Urinary bladder (tissue), 4 donors: Measurements from ENCODE around the gene GSTA5. TPM values are rescaled to one million over a fixed set of nuclear protein-coding genes. Genes with fewer than 3 reads are reported as not detected.
A peak's percentile ranks its signal among the peaks of the same experiment; 100 is the strongest.
"Not testable (repeated sequence)": the region's sequence is repeated elsewhere in the genome, so short reads cannot be mapped to it uniquely, and the experiment has no call there.

Experiments used
- DNase-seq: peaks from one replicate; pipeline ENCODE4 v3.0.0-alpha.2; 2015; ENCODE audit errors: extremely low spot score
- H3K27ac ChIP-seq: one replicate; pipeline ENCODE4 v1.5.1; 2013; ENCODE audit warnings: low read depth, mild to moderate bottlenecking, moderate library complexity
- H3K36me3 ChIP-seq: one replicate; pipeline ENCODE4 v1.6.1; 2013; ENCODE audit warnings: mild to moderate bottlenecking, moderate library complexity; ENCODE audit not compliant: insufficient read depth
- H3K4me1 ChIP-seq: one replicate; pipeline ENCODE4 v1.6.1; 2013; ENCODE audit warnings: mild to moderate bottlenecking, moderate library complexity; ENCODE audit not compliant: insufficient read depth
- H3K4me3 ChIP-seq: one replicate; pipeline ENCODE4 v1.5.1; 2013; ENCODE audit warnings: low read depth, low read length
- WGBS: extraction: QIAGEN DNeasy Blood & Tissue Kit; methylation state at CpG from one replicate; pipeline ENCODE4 v1.1.7; 2013; 5-methylcytosine and 5-hydroxymethylcytosine counted together
- polyA plus RNA-seq: library from polyadenylated mRNA; stranded (reverse); fragments of 200-250 nt; gene quantifications from one replicate; pipeline ENCODE4 v1.2.3, GENCODE V29; 2013
- total RNA-seq: library from RNA; depleted of rRNA; stranded (reverse); fragments of >200 nt; gene quantifications from one replicate; pipeline ENCODE4 v1.2.3, GENCODE V29; 2014
- donor health status: healthy with polysubstance abuse.
- donor health status: healthy.

GSTA5 gene
- not detected for total RNA-seq
- not detected for polyA plus RNA-seq

DNA sequence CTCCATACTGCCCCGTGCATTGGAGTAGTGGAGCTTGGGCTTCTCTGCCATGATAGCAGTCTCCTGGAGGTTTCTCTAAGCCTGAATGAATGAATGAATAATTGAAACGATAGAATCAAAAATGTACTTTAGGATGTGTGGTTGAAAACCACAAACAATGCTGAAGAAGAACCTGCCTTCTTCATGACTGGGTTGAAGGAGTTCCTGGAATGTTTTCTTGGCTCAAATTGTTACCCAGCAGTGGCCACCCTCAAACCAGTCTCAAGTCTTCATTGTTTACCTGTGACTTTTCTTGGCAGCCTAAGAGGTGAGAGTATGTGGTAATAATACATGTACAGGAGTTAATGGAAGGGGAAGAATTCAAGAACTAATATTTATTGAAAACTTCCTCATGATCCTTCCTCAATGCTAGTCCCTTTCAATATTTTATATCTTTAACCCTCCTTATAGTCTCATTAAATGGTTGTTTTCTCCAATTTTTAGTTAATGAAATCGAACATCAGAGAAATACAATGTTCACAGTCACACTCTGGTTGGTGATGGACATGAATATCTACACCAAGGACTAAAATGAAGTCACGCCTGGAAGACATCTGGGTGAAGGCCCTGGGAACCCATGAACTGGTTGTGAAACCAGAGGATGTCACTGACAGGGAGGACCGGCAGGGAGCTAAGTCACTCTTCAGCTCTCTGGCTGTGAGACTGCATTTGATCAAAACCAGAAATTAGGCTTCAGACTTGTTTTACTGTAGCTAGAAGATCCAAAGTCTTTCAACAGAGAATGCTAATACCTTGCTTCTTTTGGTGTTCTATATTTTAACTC is at the start of gene GSTA5:
Gene GSTA5 (minus strand): TSS at position 51 of the 823 bp plus-strand sequence.
- H3K4me3 ChIP-seq: no peak within 1 kb of the TSS
- WGBS: 81% methylated on average over 5 of the region's 5 CpGs
- H3K36me3 ChIP-seq: no peaks in the 10 kb centered on the region
- H3K4me1 ChIP-seq: no peaks in the 10 kb centered on the region
- no peak within 1 kb of the TSS for H3K27ac ChIP-seq
- no peak for DNase-seq

GRCh38 chr6:52890018-52890417 is 49.4 kb upstream of the GSTA5 start:
- no peak for DNase-seq
- no peak overlapping the region for H3K27ac ChIP-seq
- no peak overlapping the region for H3K4me3 ChIP-seq
- H3K36me3 ChIP-seq: no peaks in the 10 kb centered on the region
- no peaks in the 10 kb centered on the region for H3K4me1 ChIP-seq
- WGBS: 85% methylated on average over 3 of the region's 3 CpGs

GRCh38 chr6:52887910-52888524 is 47.4 kb upstream of the GSTA5 start:
- H3K4me1 ChIP-seq: no peaks in the 10 kb centered on the region
- H3K36me3 ChIP-seq: no peaks in the 10 kb centered on the region
- 88% methylated on average over 3 of the region's 3 CpGs for WGBS
- no peak for DNase-seq
- no peak overlapping the region for H3K27ac ChIP-seq
- no peak overlapping the region for H3K4me3 ChIP-seq

- peak; percentile 29 for DNase-seq
- no peaks in the 10 kb centered on the region for H3K36me3 ChIP-seq
- 12% methylated on average over 18 of the region's 18 CpGs for WGBS
These were observed 41.6 kb upstream of the GSTA5 start for GRCh38 chr6:52881996-52882841.

DNA sequence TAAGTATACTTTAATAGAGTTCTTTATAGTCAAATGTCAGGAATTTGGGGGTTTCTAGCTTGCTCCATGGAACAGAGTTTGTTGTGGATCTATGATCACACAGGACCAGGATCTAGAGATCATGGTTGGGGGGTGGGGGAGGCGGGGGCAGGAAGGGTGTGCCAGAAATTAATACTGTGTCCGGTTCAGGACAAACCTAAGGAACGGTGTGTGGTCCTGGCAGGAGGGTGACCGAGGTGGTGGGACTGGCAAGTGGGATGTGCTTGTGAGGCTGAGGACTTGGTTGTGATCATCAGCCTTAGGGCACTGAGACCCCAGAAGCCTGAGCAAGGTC is 41.0 kb upstream of the GSTA5 start:
- Histone ChIP-seq H3K4me3 (no peak overlapping the region), H3K36me3 (no peaks in the 10 kb centered on the region), H3K4me1 (no peaks in the 10 kb centered on the region), H3K27ac (no peak overlapping the region)
- WGBS: 49% methylated on average over 4 of the region's 4 CpGs
- DNase-seq: no peak

More at GRCh38 chr6:52881996-52882841, 41.6 kb upstream of the GSTA5 start:
- Histone ChIP-seq H3K27ac (no peak overlapping the region), H3K4me1 (no peaks in the 10 kb centered on the region), H3K4me3 (peak overlapping the region; percentile 36)

DNA sequence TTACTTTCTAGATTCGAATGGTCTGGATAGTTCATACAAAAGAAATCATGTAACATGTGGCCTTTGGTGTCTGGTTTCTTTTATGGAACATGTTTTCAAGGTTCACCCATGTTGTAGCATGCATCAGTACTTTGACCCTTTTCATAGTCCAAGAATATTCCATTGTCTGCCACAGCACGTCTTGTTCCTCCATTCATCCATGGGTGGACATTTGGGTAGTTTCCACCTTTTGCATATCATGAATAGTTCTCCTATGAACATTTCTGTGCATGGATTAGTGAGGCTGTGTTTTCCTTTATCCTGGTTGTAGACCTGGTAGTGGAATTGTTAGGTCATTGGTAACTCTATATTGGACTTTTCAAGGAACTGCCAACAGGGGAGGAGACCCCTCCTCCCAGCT is 37.2 kb upstream of the GSTA5 start:
- Histone ChIP-seq H3K36me3 (no peaks in the 10 kb centered on the region), H3K27ac (no peak overlapping the region), H3K4me3 (no peak overlapping the region), H3K4me1 (no peaks in the 10 kb centered on the region)
- no peak for DNase-seq
- WGBS: 77% methylated on average over 2 of the region's 2 CpGs

DNA sequence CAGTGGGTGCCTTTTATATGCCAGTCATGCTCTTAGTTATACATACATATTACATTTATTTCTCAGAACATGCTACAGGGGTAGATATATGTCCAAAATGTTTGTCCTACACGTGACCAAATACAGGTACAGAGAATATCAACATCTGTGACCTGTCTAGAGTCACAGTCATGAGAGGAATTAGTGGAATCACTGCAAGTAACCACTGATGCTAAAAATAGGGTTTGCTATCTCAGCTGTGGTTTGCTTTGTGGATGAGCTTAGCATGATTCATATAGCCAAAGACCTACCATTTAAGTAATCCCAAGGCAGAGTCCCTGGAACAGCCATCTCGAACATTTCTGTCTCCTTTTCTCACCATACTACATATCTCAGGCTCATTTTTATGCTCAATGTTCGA is 36.6 kb upstream of the GSTA5 start:
- H3K4me1 ChIP-seq: no peaks in the 10 kb centered on the region
- no peak overlapping the region for H3K27ac ChIP-seq
- H3K36me3 ChIP-seq: no peaks in the 10 kb centered on the region
- 33% methylated on average over 3 of the region's 3 CpGs for WGBS
- no peak overlapping the region for H3K4me3 ChIP-seq
- no peak for DNase-seq

GRCh38 chr6:52876056-52876787 is 35.6 kb upstream of the GSTA5 start:
- 78% methylated on average over 7 of the region's 7 CpGs for WGBS
- no peaks in the 10 kb centered on the region for H3K36me3 ChIP-seq
- no peaks in the 10 kb centered on the region for H3K4me1 ChIP-seq
- DNase-seq: peak; percentile 20
- H3K27ac ChIP-seq: no peak overlapping the region
- no peak overlapping the region for H3K4me3 ChIP-seq

DNA sequence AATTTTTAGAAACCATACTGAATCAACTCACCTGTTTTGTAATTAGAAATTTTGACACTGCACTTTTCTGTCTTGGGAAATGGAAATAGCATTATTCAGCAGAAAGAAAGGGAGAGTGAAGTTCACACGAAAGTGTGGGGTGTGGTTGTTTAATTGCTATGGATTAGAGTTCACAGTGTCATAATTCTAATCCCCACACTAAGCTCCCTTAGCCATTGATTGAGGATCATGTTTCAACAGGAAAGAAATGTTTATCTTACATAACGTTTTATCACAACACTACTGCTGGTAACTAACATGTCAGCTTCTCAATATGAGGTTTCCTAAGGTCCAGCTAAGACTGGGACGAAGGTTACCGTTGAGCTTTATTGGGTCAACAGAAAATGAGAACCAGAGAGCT is 31.4 kb upstream of the GSTA5 start:
- H3K4me1 ChIP-seq: no peaks in the 10 kb centered on the region
- no peak overlapping the region for H3K4me3 ChIP-seq
- no peaks in the 10 kb centered on the region for H3K36me3 ChIP-seq
- 37% methylated on average over 4 of the region's 4 CpGs for WGBS
- no peak for DNase-seq
- H3K27ac ChIP-seq: no peak overlapping the region

DNA sequence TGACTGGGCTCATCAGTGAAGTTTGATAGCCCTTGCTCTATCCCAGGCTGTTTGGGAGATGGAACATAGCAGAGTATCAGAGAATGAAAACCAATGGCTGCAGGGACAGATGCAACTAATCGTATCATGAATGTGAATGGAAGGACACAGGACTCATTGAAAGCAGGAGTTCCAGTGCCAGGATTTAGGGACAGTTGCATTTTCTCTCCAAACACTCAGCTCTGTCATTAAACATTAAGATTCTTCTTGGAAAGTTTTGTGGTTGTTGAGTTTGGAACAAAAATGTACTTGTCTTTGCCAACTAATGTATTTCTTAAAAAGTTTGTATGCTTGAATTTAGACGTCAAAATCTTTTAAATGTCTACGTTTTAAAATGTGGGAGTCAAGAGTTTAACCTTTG is 31.0 kb upstream of the GSTA5 start:
- Histone ChIP-seq H3K27ac (no peak overlapping the region), H3K4me1 (no peaks in the 10 kb centered on the region), H3K36me3 (no peaks in the 10 kb centered on the region), H3K4me3 (no peak overlapping the region)
- DNase-seq: no peak
- WGBS: 34% methylated on average over 3 of the region's 3 CpGs

GRCh38 chr6:52870335-52871091 is 29.9 kb upstream of the GSTA5 start:
- 83% methylated on average over 3 of the region's 3 CpGs for WGBS
- H3K27ac ChIP-seq, H3K4me3 ChIP-seq, DNase-seq, H3K4me1 ChIP-seq, H3K36me3 ChIP-seq: not testable (repeated sequence)

GRCh38 chr6:52868899-52869298 is 28.3 kb upstream of the GSTA5 start:
- 70% methylated on average over 5 of the region's 5 CpGs for WGBS
- H3K4me1 ChIP-seq, H3K36me3 ChIP-seq, H3K4me3 ChIP-seq, H3K27ac ChIP-seq, DNase-seq: not testable (repeated sequence)

- Histone ChIP-seq H3K27ac (no peak overlapping the region), H3K4me1 (no peaks in the 10 kb centered on the region), H3K36me3 (no peaks in the 10 kb centered on the region), H3K4me3 (no peak overlapping the region)
- 91% methylated on average over 1 of the region's 1 CpG for WGBS
- DNase-seq: no peak
These were observed 27.6 kb upstream of the GSTA5 start for GRCh38 chr6:52868240-52868639.
